ENCODE measurements around the gene MYLK2. TPM values are rescaled to one million over a fixed set of nuclear protein-coding genes. Genes with fewer than 3 reads are reported as not detected.

The MYLK2 gene
- polyA plus RNA-seq, 4 donors, result 0.27 to 0.30 (median 0.28) TPM; not detected in 1

DNA sequence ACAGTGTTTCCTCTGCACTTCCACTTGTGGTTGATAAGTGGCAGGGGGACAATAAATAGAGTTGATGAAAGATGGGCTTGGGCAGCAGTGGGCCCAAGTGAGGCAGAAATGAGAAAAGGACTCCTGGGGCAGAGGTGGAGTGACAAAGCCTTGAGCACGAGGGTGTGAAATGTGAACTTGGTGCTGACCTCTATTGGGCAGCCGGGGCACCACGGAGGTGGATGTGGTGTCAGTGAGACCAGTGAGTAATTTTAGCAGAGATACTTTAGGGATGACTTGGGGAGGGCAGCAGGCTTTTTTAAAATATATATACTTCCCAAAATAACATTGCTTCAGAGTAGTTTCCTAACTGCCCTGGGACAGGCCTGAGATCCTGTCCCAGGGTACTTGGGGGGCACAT is 30.6 kb upstream of the MYLK2 start:
- DNase-seq (no peak), FAIRE-seq (no peak)
- H3K9me3 ChIP-seq (ENCODE audit: control insufficient read depth in 2 of 2, insufficient read depth in 1 of 2, low read depth in 1 of 2, low read length in 1 of 2), result no peaks in the 10 kb centered on the region
- H3K36me3 ChIP-seq (ENCODE audit: control insufficient read depth in 3 of 3, insufficient read depth in 2 of 3, low read depth in 1 of 3, low read length in 3 of 3), result peaks cover 0 to 9% (median 2%) of the 10 kb centered on the region in 3 donors
- no peaks in the 10 kb centered on the region for H3K27me3 ChIP-seq (ENCODE audit: control insufficient read depth in 3 of 3, insufficient read depth in 3 of 3, low read length in 3 of 3)
- no peaks in the 10 kb centered on the region for H3K4me1 ChIP-seq (ENCODE audit: control insufficient read depth in 3 of 3, insufficient read depth in 2 of 3, low read depth in 1 of 3, low read length in 2 of 3)
- 71 to 76% (median 74%) methylated on average over 3 of the region's 3 CpGs for WGBS, 3 donors
- no peak overlapping the region for H3K27ac ChIP-seq (ENCODE audit: low read depth in 1 of 3, low read length in 2 of 3)
- H3K4me3 ChIP-seq (ENCODE audit: low read depth in 1 of 3, low read length in 3 of 3), result no peak overlapping the region

DNA sequence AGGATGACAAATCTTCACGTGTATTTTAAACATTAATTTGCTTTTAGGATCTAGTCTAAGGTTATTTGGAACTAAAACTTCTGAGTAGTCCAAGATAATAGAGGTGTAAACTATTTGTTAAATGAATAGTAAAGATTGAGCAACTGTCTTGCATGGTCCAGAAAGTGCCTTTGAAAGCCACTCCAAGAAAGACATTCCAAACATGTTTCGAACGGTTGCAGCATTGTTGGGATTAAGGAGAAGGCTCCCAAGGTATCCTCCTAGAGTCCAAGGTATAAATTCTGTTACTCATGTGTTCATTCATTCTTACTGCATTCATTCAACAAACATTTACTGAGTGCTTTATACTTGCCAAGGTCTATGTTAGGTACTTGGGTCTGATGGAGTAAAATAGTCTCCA is 28.8 kb upstream of the MYLK2 start:
- WGBS, 3 donors, result 95% methylated on average over 3 of the region's 3 CpGs
- no peak overlapping the region for H3K4me3 ChIP-seq (ENCODE audit: low read depth in 1 of 3, low read length in 3 of 3)
- DNase-seq (no peak), FAIRE-seq (no peak)
- peaks cover 0 to 11% (median 2%) of the 10 kb centered on the region in 3 donors for H3K36me3 ChIP-seq (ENCODE audit: control insufficient read depth in 3 of 3, insufficient read depth in 2 of 3, low read depth in 1 of 3, low read length in 3 of 3)
- no peaks in the 10 kb centered on the region for H3K4me1 ChIP-seq (ENCODE audit: control insufficient read depth in 3 of 3, insufficient read depth in 2 of 3, low read depth in 1 of 3, low read length in 2 of 3)
- no peak overlapping the region for H3K27ac ChIP-seq (ENCODE audit: low read depth in 1 of 3, low read length in 2 of 3)
- H3K27me3 ChIP-seq (ENCODE audit: control insufficient read depth in 3 of 3, insufficient read depth in 3 of 3, low read length in 3 of 3), result no peaks in the 10 kb centered on the region
- no peaks in the 10 kb centered on the region for H3K9me3 ChIP-seq (ENCODE audit: control insufficient read depth in 2 of 2, insufficient read depth in 1 of 2, low read depth in 1 of 2, low read length in 1 of 2)

DNA sequence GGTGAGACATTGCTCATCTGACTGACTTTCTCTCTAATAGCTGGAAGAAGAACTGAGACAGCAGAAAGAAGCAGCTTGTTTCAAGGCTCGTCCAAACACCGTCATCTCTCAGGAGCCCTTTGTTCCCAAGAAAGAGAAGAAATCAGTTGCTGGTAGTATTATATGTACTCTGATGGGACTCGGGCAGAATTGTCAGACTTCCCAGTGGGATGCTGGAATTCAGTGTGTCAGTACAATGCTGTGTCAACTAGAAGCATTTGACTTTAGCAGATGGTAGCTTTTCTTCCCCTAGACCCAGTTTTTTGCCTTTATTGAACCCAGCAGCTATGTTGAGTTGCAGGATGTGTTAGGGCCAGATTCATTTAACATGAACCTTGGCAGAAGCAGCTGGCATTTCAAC is 21.8 kb upstream of the MYLK2 start:
- H3K27me3 ChIP-seq (ENCODE audit: control insufficient read depth in 3 of 3, insufficient read depth in 3 of 3, low read length in 3 of 3), result no peaks in the 10 kb centered on the region
- FAIRE-seq (no peak), DNase-seq (no peak)
- no peaks in the 10 kb centered on the region for H3K9me3 ChIP-seq (ENCODE audit: control insufficient read depth in 2 of 2, insufficient read depth in 1 of 2, low read depth in 1 of 2, low read length in 1 of 2)
- WGBS, 3 donors, result 94 to 98% (median 97%) methylated on average over 3 of the region's 3 CpGs
- H3K4me1 ChIP-seq (ENCODE audit: control insufficient read depth in 3 of 3, insufficient read depth in 2 of 3, low read depth in 1 of 3, low read length in 2 of 3), result no peaks in the 10 kb centered on the region
- peaks cover 2 to 14% (median 4%) of the 10 kb centered on the region in 3 donors for H3K36me3 ChIP-seq (ENCODE audit: control insufficient read depth in 3 of 3, insufficient read depth in 2 of 3, low read depth in 1 of 3, low read length in 3 of 3)
- no peak overlapping the region for H3K4me3 ChIP-seq (ENCODE audit: low read depth in 1 of 3, low read length in 3 of 3)
- H3K27ac ChIP-seq (ENCODE audit: low read depth in 1 of 3, low read length in 2 of 3), result no peak overlapping the region

DNA sequence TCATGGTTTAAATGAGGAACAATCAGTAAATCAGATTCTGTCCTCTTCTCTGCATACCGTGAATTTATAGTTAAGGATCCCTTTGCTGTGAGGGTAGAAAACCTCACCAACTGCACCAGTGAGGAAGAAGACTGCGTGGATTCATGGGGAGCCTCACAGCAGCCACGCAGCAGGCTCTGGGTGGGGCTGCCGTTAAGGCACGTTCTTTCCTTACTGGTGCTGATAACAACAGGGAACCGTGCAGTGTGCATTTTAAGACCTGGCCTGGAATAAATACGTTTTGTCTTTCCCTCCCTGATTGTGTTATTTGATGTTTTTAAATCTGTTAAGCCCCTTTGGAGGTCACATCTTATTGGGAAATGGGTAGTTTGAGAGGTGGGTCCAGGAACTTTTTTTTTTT is 17.6 kb upstream of the MYLK2 start:
- FAIRE-seq (no peak), DNase-seq (no peak)
- no peaks in the 10 kb centered on the region for H3K4me1 ChIP-seq (ENCODE audit: control insufficient read depth in 3 of 3, insufficient read depth in 2 of 3, low read depth in 1 of 3, low read length in 2 of 3)
- no peak overlapping the region for H3K4me3 ChIP-seq (ENCODE audit: low read depth in 1 of 3, low read length in 3 of 3)
- peaks cover 2 to 14% (median 4%) of the 10 kb centered on the region in 3 donors for H3K36me3 ChIP-seq (ENCODE audit: control insufficient read depth in 3 of 3, insufficient read depth in 2 of 3, low read depth in 1 of 3, low read length in 3 of 3)
- H3K9me3 ChIP-seq (ENCODE audit: control insufficient read depth in 2 of 2, insufficient read depth in 1 of 2, low read depth in 1 of 2, low read length in 1 of 2), result no peaks in the 10 kb centered on the region
- no peaks in the 10 kb centered on the region for H3K27me3 ChIP-seq (ENCODE audit: control insufficient read depth in 3 of 3, insufficient read depth in 3 of 3, low read length in 3 of 3)
- H3K27ac ChIP-seq (ENCODE audit: low read depth in 1 of 3, low read length in 2 of 3), result no peak overlapping the region
- 46 to 72% (median 56%) methylated on average over 7 of the region's 7 CpGs for WGBS, 3 donors

DNA sequence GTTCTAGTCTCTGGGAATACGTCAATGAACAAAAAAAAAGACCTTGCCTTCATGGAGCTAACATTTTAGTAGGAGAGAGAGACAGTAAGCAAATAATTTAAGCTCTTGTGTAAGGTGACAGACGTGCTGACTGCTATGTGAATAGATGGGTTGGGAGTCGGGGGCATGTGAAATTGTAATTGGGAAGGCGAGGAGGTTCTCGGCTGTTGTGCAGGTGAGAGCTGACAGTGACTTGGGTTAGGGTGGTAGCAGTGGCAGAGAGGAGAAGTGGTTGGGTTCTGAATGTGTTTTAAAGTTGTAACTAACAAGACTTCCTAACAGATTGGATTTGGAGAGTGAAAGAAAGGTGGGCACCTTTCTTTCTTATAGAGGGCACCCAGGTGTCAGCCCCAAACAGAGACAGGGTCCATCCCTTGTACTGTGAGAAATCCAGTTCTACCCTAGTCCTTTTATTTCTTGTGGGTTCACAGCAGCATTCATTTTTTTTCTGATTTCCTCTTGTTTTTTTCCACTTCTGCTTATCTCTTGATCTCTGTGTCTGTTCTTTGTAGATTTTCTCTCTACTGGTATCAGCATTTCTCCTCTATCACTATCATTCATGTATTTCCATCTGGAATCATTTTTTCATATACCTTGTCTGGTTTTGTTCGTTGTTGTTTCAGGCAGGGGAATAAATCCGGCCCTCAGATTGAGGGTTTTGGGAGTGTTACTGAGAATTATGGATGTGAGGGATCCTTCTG is 15.4 kb upstream of the MYLK2 start:
- no peaks in the 10 kb centered on the region for H3K9me3 ChIP-seq (ENCODE audit: control insufficient read depth in 2 of 2, insufficient read depth in 1 of 2, low read depth in 1 of 2, low read length in 1 of 2)
- H3K27me3 ChIP-seq (ENCODE audit: control insufficient read depth in 3 of 3, insufficient read depth in 3 of 3, low read length in 3 of 3), result no peaks in the 10 kb centered on the region
- H3K27ac ChIP-seq (ENCODE audit: low read depth in 1 of 3, low read length in 2 of 3), result no peak overlapping the region
- FAIRE-seq (no peak), DNase-seq (no peak)
- H3K36me3 ChIP-seq (ENCODE audit: control insufficient read depth in 3 of 3, insufficient read depth in 2 of 3, low read depth in 1 of 3, low read length in 3 of 3), result peaks cover 0 to 9% (median 4%) of the 10 kb centered on the region in 3 donors
- WGBS, 3 donors, result 88 to 91% (median 91%) methylated on average over 7 of the region's 7 CpGs
- H3K4me1 ChIP-seq (ENCODE audit: control insufficient read depth in 3 of 3, insufficient read depth in 2 of 3, low read depth in 1 of 3, low read length in 2 of 3), result no peaks in the 10 kb centered on the region
- H3K4me3 ChIP-seq (ENCODE audit: low read depth in 1 of 3, low read length in 3 of 3), result no peak overlapping the region

DNA sequence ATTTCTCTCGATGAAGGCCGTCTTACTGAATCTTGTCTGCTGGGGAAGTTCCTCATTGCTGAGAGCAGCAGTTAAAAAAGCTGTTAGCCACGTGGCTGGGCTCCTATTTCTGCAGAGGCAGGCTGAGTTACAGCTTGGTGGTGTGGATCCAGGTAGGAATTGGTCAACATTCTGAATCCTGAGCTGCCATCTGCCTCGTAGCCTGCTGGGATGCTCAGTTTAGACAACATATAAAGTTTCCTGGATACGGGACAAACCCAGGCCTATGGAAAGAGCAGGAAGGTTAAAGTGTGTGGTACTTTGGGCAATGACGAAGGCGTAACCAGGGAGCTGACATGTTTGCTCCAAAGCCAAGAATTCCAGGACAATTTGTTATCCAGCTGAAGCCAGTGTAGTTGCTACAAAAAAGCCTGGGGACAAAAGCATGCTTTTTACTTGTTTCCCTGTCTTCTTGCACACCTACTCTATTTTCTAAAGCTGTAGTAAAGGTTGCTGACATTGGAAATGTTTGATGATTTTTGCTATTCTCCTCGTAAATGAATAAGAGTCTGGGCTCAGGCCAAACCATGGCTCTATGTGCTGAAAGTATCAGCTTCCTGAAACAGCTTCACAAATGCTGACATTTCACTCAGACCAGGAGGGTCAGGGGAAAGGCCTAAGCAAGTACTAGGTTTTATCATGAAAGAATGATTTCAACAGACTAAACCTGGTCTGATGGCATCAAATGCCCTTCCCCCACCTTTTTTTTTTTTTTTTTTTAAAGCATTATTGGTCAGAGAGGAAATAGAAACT is 12.4 kb upstream of the MYLK2 start:
- no peaks in the 10 kb centered on the region for H3K27me3 ChIP-seq (ENCODE audit: control insufficient read depth in 3 of 3, insufficient read depth in 3 of 3, low read length in 3 of 3)
- H3K36me3 ChIP-seq (ENCODE audit: control insufficient read depth in 3 of 3, insufficient read depth in 2 of 3, low read depth in 1 of 3, low read length in 3 of 3), result peaks cover 0 to 8% (median 0%) of the 10 kb centered on the region in 3 donors
- H3K27ac ChIP-seq (ENCODE audit: low read depth in 1 of 3, low read length in 2 of 3), result no peak overlapping the region
- H3K9me3 ChIP-seq (ENCODE audit: control insufficient read depth in 2 of 2, insufficient read depth in 1 of 2, low read depth in 1 of 2, low read length in 1 of 2), result no peaks in the 10 kb centered on the region
- no peaks in the 10 kb centered on the region for H3K4me1 ChIP-seq (ENCODE audit: control insufficient read depth in 3 of 3, insufficient read depth in 2 of 3, low read depth in 1 of 3, low read length in 2 of 3)
- WGBS, 3 donors, result 81 to 89% (median 88%) methylated on average over 8 of the region's 8 CpGs
- H3K4me3 ChIP-seq (ENCODE audit: low read depth in 1 of 3, low read length in 3 of 3), result no peak overlapping the region
- FAIRE-seq (no peak), DNase-seq (no peak)

DNA sequence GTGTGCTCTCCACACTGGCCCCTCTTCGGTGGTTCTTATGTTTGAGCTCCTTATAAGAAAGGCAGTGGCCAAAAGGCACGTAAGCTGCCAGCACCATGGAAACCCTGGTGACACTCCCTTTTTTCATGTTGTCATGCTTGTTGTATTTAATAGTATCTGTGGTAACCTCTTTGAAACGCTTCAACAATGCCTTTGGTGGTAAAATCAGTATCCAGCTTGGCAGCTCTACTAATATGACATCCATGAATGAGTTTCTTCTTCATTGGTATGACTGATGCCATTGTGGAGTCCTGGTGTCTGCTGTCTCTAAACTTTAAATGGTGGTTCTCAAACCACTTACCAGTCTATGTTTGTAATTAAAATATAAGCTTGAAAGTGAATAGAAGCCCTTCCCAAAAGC is 10.7 kb upstream of the MYLK2 start:
- Histone ChIP-seq H3K27me3 (ENCODE audit: control insufficient read depth in 3 of 3, insufficient read depth in 3 of 3, low read length in 3 of 3) (no peaks in the 10 kb centered on the region), H3K4me1 (ENCODE audit: control insufficient read depth in 3 of 3, insufficient read depth in 2 of 3, low read depth in 1 of 3, low read length in 2 of 3) (no peaks in the 10 kb centered on the region), H3K4me3 (ENCODE audit: low read depth in 1 of 3, low read length in 3 of 3) (no peak overlapping the region), H3K27ac (ENCODE audit: low read depth in 1 of 3, low read length in 2 of 3) (no peak overlapping the region), H3K36me3 (ENCODE audit: control insufficient read depth in 3 of 3, insufficient read depth in 2 of 3, low read depth in 1 of 3, low read length in 3 of 3) (peaks cover 0 to 2% (median 0%) of the 10 kb centered on the region in 3 donors), H3K9me3 (ENCODE audit: control insufficient read depth in 2 of 2, insufficient read depth in 1 of 2, low read depth in 1 of 2, low read length in 1 of 2) (no peaks in the 10 kb centered on the region)
- 89 to 94% (median 91%) methylated on average over 3 of the region's 3 CpGs for WGBS, 3 donors
- DNase-seq (no peak), FAIRE-seq (no peak)

DNA sequence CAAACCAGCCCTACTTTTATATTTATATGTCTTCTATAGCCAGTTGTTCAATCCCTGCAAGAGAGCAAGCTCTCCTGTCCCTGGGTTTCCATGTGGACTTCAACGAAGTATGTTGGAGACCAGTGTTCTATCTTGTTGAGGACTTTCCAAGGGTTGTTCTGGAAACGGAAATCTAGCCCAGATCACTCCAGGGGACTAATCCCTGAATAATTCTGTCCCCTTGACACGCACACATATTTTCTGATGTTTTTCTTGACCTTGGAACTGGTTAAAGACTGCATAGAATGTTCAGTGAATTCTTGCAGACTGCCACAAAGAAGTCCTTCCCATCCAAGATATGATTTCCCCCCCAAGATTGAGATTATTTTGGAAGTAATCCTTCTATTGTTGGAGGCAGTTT is 9.5 kb upstream of the MYLK2 start:
- FAIRE-seq, result no peak
- H3K27ac ChIP-seq (ENCODE audit: low read depth in 1 of 3, low read length in 2 of 3), result no peak overlapping the region
- no peaks in the 10 kb centered on the region for H3K27me3 ChIP-seq (ENCODE audit: control insufficient read depth in 3 of 3, insufficient read depth in 3 of 3, low read length in 3 of 3)
- no peak overlapping the region for H3K4me3 ChIP-seq (ENCODE audit: low read depth in 1 of 3, low read length in 3 of 3)
- H3K4me1 ChIP-seq (ENCODE audit: control insufficient read depth in 3 of 3, insufficient read depth in 2 of 3, low read depth in 1 of 3, low read length in 2 of 3), result no peaks in the 10 kb centered on the region
- H3K9me3 ChIP-seq (ENCODE audit: control insufficient read depth in 2 of 2, insufficient read depth in 1 of 2, low read depth in 1 of 2, low read length in 1 of 2), result no peaks in the 10 kb centered on the region
- H3K36me3 ChIP-seq (ENCODE audit: control insufficient read depth in 3 of 3, insufficient read depth in 2 of 3, low read depth in 1 of 3, low read length in 3 of 3), result peaks cover 0 to 2% (median 0%) of the 10 kb centered on the region in 3 donors
- 77 to 90% (median 83%) methylated on average over 3 of the region's 3 CpGs for WGBS, 3 donors
- no peak for DNase-seq
